ENCODE results near the gene CAMKK1.

CAMKK1 gene

GRCh38 chr17:3843935-3844516 lies 48.8 kb downstream of the CAMKK1 start:
- FAIRE-seq, result no peak

DNA sequence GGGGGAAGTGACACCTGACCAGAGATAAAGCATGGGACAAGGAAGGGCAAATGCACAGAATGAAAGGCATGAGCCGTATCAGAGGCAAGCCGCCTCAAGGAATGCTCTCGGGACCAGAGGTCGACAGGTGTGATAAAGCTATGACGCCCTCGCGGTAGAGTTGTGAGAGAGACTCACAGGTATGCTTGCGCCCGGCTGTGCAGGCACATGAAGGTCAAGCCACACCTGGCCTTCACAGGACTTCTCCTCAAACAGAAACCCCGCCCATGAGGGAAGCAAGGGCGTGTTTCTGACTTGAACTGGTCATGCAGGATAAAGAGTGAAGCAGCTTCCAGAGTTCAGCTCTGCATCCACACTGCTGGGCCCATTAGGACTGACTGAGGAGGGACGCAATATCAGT lies 54.6 kb downstream of the CAMKK1 start:
- no peak for FAIRE-seq

DNA sequence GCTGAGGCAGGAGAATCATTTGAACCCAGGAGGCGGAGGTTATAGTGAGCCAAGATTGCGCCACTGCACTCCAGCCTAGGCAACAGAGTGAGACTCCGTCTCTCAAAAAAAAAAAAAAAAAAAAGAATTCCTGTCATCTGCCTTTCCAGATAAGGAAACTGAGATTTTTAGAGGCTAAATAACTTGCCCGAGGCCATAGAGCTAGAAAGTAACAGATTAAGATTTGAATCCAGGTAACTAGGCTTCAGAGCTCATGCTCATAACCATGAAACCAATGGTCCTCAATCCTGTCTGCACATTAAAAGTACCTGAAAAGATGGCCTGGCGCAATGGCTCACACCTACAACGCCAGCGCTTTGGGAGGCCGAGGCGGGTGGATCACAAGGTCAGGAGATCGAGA lies 56.3 kb downstream of the CAMKK1 start:
- no peak for FAIRE-seq

- FAIRE-seq, result no peak
Observed at GRCh38 chr17:3835410-3836229, 57.2 kb downstream of the CAMKK1 start.

GRCh38 chr17:3834811-3835210 lies 58.0 kb downstream of the CAMKK1 start:
- FAIRE-seq, result no peak

DNA sequence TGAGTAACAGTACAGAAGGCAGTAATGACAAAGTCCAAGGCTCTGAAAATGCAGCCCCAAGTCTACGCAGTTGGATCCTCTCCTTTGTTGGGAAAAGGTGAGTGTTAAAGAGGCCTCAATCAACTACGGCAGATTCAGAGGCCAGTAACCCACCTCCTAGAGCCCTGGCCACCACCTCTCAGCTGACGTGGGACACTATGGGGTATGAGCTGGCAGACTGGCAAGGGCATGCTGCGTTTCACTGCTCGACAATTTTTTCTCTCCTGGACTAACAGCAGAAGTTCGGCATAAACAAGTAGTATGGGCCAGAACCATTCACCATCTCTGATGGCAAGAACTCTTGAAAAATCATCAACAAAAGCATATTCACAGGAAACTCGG lies 64.0 kb downstream of the CAMKK1 start:
- no peak for FAIRE-seq

- FAIRE-seq, result no peak
Observed at GRCh38 chr17:3828151-3828851, 64.6 kb downstream of the CAMKK1 start.

DNA sequence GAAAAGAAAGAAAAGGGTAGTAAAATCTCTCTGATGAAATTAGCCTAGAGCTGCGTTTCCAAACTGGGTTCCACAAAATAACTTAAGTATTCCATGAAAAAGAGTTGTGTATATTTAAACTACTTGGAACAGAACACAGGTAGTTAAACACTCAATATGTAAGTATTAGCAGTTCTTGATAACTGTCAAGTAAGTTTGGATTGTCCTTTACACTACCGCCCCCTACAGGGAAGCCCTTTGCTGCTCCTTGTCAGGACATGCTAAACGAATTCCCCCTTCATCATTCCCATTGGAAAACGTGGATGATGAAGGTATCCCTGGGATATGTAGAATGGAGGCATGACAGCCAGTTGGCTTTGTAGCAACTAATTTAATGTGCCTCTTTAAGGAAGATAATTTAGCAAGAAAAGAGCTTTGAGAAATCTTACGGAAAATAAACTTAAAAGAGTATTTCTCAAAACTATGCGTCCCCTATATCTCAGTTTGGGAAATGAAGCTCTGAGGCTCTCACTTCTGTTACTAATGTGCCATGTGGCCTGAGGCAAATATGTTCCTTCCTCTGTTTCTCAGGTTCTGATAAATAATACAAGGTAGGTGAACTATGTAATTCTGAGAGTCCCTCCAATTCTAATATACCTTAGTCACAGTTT lies 65.6 kb downstream of the CAMKK1 start:
- no peak for FAIRE-seq

- no peak for FAIRE-seq
Observed at GRCh38 chr17:3826191-3826590, 66.7 kb downstream of the CAMKK1 start.

DNA sequence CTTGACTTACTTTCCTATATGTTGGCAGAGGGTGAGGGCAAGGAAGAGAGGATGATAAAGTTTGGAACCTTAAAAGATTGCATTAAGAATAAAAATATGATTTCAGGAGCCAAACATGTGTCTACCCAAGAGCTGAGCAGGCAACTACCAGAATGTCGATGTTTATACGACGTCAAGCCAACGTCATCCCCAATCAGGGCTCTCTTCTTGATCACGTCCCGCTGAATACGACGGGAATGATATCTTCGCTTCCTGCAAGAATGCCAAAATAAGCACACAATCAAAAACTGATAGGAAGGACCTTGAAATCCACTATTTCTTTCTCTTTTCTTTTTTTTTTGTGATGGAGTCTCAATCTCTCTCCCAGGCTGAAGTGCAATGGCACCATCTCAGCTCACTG lies 71.8 kb downstream of the CAMKK1 start:
- FAIRE-seq, result no peak

- FAIRE-seq, result no peak
Observed at GRCh38 chr17:3818786-3819185, 74.1 kb downstream of the CAMKK1 start.

GRCh38 chr17:3817851-3818605 lies 74.8 kb downstream of the CAMKK1 start:
- FAIRE-seq, result no peak

DNA sequence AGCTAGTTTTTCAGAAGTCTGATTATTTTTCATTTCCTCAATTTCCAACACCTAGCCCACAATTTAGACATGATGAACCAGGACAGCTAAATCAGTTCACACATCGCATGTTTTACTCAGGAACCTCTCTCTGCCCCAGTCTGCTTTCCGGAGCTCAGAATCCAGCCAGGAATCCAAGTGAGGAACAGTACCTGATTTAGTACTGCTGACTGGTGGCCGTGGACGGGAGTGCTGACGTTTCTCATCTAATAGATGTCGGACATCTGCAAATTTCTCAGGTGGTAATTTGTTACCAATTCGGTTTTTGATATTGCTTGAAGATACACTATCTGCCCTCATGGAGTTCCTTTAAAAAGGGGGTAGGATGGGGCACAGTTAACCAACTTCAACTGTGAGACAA lies 76.9 kb downstream of the CAMKK1 start:
- no peak for FAIRE-seq

DNA sequence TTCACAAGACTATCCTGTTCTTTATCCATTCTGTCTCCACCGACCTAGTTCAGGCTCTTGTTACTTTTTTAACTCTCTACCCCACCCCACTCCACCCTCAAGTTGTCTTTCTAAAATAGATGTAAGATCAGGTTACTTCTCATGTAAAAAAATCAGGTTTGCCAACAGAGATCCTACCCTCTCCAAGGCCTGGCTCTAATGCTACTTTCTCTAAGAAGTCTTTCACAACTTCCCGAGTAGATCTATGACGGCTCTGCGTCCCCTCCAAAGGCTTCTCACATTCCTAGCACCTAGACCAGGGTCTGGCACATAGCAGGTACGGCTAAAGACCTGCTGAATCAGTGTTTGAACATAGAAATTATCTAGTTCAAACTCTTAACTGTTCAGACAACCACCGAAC lies 77.7 kb downstream of the CAMKK1 start:
- FAIRE-seq, result no peak

GRCh38 chr17:3814361-3814760 lies 78.5 kb downstream of the CAMKK1 start:
- FAIRE-seq, result no peak

- no peak for FAIRE-seq
Observed at GRCh38 chr17:3813171-3813570, 79.7 kb downstream of the CAMKK1 start.

DNA sequence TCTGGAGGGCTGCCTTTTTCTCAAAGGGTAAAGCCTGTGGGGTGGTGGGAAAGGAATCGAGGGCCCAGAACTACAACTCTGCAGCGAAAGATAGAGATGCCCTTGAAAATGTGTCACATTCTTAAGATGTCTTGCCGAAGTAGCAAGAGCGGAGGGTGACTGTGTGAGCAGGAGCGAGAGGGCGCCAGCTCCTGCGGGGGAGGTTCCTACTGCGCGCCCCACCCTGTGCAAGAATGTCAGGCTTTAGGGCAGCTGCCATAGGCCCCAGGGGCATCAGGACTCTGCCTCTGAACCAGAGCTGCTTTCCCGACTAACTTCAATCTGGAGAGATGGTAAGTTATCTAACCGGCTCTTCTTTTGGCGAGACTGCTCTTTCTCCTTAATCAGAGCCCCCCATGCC lies 80.1 kb downstream of the CAMKK1 start:
- no peak for FAIRE-seq

DNA sequence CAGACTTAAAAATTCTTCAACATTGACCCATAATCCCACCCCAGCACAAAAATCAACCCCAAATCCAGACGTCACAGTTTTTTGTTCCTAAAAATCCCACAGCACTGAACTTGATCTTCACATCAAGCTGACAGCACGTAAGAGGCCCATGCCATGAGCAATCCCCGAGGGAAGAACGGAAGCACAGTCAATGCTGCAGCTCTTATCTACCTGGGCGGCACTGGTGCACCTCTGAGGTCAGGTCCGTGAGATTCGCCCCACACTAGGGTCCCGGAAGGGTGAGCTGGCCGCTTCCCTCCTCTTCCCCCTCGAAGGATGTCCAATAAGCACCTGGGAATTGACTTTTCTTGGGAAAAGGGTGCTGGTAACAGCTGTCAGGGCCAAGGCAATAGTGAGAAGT lies 80.6 kb downstream of the CAMKK1 start:
- FAIRE-seq, result no peak
